Activated CD4-positive, alpha-beta T cell treated with anti-CD3 and anti-CD28 coated beads for 24 hours (primary cell): ENCODE results near the gene WDR11.
A peak's percentile ranks its signal among the peaks of the same experiment; 100 is the strongest.

Experiments
- DNase-seq, 2 donors: peaks; one replicate each; pipeline ENCODE4 v3.0.0-alpha.2; 2020; ENCODE audit warnings: low read depth in 2 of 2

WDR11 gene

DNA sequence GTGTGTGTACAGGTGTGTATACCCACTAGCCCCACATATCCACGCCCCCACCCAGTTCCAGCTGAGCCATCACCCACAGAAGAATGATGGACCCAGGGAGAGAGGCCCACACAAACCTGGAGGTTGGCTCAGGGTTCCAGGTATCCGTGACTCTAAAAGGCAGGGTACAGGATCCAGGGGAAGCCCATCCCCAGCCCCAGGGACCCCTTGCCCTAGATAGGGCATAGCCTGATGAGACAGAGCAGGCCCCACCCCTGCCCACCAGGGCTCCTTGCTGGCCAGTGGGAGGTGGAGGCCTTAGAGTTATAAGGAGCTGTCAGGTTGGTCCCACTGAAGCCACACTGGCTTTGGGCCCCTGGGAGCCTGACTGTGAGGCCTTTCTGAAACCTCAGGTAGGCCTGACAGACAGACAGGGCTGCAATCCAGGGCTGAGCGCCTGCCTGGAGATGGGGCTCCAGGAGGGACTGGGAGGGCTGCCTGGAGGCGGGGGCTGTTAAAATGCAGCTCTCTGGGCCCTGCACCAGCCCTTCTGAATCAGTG is 93.5 kb downstream of the WDR11 start:
- no peak for DNase-seq

DNA sequence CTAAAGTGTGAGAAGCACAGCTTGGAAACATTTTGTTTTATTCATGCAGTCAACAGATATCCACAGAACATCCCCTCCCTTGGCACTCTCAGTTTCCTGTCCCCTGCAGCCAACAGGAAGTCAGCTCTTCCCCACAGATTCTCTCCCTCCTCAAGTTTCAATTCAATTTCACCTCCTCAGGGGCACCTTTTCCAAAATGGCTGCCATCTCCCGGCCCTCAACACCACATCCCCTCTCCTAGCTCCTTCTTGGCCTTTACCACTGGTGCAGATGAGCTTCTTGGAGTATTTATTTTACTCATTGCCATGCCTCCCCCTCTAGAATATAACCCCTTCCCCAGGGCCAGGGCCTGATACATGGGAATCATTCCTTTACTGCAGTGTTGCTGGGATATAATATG is 94.0 kb downstream of the WDR11 start:
- DNase-seq, result no peak

DNA sequence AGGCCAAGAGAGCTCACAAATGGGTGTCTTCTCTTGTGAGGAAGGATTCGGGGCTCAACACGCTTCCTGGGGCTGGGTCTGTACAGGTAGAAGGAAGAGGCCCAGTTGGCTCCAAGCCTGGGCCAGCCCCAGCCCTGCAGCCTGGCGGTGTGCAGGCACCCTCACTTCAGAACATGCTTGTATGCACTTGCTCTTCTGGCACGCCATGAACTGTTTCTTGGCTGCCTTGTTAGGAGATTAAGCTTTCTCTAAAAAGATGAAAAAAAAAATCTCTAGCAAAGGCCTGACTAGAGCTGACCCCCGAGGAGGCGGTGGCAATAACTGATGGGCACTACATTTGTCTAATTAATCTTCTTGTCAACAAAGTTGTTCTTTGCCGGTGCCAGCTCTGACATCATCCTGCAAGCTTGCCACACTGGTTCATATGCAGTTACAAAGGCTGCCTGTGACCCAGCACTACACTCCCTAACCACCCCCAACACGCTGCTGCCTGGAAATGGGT is 94.7 kb downstream of the WDR11 start:
- DNase-seq, result no peak

DNA sequence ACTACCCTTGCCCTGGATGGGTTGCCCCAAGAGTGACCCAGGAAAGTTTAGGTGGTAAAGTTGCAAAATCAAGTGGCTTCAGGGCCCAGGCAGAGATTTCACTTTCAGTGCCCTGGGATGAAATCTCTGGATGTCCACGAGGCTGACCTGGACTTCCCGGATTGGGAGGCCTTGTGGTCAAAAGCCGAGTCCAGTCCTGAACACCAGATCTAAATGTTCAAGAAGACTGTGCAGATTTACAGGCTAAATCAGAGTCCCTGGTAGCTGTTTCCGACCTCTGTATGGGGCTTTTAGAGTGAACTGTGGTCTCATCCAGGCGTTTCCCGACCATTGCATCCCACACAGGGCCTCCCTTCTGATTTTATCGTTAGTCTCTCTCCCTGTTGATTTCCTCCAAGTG is 95.3 kb downstream of the WDR11 start:
- no peak for DNase-seq

DNA sequence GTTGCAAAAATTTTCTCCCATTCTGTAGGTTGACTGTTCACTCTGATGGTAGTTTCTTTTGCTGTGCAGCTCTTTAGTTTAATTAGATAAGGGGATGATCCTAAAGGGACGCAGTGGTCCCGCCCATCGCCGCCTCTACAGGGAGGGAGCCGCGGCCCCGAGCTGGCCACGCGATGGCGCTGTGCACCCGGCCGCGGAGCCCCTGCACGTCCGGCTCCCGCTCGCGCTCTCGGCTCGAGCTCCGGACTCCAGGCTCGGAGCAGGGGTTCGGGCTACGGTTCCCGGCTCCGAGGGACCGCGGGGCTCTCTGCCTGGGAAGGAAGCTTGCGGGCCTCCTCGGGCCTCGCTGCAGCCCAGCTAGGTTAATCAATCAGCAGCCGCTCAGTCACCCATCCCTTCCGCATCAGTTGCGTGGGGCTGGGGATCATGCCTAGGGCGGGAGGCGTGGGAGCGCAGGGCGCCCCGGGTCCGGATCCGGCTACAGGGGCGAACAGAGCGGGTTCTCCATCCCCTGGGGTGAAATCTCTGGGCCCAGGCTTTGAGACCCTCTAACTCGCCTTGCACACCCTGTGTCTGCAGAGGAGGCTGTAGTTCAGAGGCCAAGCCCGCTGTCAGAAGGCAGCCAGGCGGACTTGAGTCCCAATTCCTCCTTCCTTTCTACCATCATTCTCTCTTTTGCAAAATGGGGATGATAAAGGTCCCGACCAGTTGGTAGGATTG is 97.9 kb downstream of the WDR11 start:
- peak; percentile 36 to 40 for DNase-seq

DNA sequence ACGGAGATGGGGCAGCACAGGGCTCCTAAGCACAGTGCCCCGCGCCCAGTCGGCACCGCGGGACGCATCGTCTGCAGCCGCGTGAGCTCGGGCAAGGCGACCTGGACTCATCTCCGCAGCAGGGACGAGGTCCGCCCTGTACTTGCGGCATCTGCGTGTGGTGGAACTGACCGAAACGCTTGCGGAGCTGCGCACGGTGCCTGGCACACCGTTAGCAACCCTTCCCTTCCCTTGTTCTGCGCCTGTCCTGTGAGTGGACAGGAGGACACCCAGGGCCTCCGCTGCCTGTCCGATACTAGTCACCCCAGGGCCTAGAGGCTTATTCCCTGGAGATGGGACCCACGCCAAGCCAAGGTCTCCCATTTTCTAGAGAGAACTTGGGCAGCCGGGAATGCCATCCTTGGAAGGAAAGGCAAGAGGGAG is 98.5 kb downstream of the WDR11 start:
- DNase-seq, result no peak

DNA sequence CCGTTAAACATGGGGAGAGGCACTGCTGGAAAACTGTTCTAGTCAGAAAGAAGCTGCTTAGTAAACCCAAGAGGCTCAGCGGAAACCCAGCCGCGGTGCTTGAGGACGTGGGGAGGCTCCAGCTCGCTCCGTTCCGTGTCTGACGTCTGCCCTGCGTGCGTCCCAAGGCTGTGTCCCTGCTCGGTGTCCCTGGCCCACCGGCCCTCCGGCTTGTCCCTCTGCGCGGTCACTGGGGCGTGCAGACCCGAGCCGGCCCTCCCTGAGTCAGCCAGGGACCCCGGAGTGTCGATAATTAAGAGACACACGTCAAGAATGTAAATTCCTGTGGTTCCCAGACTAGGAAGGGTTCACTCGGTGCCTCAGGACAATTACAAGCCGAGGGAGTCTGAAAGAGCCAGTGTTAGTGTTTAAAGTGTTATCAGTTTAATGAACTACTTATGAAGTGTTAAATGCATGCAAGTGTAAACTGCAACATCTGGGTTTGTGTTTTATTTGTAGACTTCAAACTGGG is 98.9 kb downstream of the WDR11 start:
- DNase-seq, result no peak

DNA sequence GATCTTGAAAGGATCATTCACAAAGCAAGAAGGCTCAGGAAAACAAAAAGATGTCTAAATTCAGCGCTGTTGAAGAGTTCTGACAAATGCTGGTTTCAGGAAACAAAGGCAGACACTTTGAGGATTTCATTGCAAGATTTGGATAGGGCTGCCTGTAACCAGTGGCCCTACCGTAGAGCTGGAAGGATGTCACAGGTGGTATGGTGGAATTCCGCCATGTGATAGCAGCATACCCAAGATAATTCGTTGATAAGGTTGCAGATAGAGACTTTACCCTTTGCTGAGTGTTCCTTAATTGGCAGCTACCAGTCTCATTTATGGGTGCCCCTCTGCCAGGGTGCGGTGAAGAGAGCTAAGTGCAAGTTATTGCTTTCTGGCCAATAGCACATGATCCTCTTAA is 100.1 kb downstream of the WDR11 start:
- no peak for DNase-seq

DNA sequence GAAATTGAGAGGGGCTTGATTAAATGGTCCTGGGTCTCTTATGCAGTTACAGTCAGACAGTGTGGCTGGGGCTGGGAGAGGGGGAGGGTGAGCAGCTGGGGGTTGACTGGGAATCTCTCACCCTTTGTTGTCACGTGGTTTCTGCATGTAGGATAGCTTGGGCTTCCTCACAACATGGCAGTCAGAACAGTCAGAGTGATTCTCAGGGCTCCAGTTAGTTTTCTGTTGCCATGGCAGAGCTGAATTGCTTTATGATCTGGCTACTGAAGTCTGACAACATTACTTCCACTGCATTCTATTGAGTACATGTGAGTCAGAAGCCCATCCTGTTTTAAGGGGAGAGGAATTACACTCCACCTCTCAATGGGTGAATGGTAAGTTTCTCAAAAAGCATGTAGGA is 102.7 kb downstream of the WDR11 start:
- DNase-seq, result no peak
